G401.6 (cell line): ENCODE results near the gene GAS2L2.
"Not testable (repeated sequence)": the region's sequence is repeated elsewhere in the genome, so short reads cannot be mapped to it uniquely, and the experiment has no call there.

ENCODE experiments used
- FAIRE-seq: peaks from 2 replicates; lab custom pipeline; 2012; peaks lifted over from hg19 to GRCh38; lab: Jason Lieb, UNC

Gene GAS2L2

DNA sequence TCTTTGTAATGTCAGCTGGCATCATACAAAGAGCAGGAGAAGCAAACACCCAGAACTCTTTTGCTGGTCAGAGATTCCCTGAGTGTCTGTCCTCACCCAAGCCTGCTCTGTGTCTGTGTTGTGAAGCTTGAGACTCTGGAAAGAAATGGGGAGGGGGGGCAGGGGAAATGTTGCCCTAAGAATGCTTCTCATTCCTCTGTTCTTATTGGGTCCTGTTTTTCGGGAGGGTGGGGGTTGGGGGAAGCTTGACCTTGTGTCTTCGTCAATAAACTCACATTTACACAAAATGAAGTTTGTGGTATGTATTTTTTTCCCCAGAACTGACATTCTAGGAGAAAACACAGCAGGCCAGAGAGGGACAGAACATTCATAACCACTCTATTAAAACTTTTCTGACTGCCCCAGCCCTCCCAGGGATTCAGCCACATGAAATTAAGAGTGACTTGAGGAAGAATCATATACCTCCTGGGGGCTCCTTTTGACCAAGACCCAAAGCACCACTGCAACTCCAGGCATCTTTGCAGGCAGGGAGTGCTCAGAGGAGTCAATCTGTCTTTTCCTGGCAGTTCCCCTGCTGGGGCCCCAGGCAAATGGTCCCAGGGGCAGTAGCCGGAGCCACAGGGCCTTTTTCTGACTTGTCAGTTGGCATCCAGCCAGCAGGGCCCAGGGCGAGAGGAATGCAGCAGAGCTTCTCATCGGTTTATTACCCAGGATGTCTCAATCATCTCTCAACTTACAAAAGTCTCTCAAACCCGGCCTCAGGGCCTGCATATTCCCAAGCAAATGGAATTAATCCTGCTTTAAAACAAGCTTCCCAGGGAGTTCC is 26.7 kb downstream of the GAS2L2 start:
- no peak for FAIRE-seq

DNA sequence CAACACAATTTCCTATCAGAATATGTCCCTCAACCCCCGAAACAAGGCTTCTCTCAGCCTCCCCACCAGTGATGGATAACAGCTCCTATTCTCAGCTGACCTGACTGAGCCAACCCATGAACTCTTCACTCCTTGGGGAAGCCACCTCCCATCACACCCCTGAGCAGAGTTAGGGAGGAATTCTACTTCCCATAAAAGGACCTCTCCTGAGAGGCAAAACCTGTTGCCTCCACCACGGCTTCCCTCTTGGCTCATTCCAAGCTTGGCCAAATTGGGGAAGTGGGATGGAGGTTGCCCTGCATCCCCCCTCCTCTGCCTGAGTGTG is 27.3 kb downstream of the GAS2L2 start:
- no peak for FAIRE-seq

DNA sequence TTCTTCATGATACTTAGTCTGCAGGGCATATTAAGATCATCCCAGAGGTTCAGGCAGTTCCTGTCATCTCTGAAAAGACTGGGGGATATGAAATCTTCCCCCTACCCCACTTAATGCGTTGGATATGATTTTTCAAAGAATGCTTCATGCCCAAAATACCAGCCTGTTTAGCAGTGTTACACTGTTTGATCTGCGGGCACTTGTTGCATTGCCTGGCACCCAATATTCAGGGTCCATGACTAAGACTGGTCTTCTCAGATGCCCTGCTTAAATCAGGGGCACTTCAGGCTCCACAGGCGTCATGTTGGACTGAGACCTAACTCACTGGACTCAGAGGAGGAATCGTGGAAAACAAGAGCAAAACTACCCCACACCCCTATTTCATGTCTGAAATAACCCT is 28.0 kb downstream of the GAS2L2 start:
- FAIRE-seq, result no peak

DNA sequence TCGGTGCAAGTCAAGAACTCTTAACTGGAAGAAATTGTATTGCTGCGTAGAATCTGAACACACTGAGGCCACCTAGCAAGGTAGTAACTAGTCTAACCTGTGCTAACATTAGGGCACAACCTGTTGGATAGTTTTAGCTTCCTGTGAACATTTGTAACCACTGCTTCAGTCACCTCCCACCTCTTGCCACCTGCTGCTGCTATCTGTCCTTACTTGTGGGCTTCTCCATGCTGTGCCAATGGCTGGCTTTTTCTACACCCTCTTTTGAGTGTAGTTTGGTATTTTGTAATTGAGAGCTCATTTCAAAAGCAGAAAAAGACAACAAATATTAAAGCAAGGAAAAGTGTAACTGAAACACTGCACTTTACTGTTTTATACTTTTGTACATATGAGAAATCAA is 29.3 kb downstream of the GAS2L2 start:
- FAIRE-seq, result no peak

DNA sequence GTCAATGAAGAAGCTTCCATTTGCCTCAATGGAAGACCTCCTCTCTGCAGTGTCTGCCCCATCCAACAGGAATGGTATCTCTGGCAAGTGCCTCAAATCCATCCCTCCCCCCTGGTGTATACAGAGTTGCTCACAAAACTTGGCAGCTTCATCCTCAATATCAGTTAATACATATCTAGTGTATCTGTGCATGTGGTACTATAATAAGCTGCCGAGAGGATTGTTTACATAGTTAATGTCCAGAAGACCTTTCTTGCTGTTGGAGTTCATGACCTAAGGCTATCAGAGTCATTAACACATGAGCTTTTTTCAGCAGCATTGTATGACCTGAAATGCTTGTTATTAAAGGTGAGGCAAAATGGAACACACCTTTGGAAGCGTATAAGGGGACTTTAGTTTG is 35.6 kb downstream of the GAS2L2 start:
- no peak for FAIRE-seq

DNA sequence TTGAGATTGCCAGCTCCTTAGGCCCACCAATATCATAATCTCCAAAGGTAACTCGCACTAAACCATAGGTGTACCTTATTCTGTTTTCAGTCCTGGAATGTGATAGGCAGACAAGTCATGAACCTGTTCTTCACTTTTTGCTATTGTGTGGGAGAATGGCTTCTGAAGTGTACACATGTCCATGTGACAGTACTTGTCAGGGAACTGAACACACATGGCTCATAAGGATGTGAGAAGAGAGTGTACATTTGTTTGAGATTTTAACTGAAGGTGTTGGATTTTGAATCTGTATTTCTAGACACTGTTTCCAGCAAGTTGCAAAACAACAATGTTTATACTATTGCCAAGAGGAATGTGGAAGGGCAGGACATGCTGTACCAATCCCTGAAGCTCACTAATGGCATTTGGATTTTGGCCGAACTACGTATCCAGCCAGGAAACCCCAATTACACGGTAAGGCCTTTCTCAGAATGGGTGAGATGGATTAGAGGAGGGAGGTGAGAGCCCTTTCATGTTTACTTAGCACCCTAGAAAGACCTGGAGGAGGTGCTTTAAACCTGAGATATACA is 36.1 kb downstream of the GAS2L2 start:
- FAIRE-seq, result no peak

DNA sequence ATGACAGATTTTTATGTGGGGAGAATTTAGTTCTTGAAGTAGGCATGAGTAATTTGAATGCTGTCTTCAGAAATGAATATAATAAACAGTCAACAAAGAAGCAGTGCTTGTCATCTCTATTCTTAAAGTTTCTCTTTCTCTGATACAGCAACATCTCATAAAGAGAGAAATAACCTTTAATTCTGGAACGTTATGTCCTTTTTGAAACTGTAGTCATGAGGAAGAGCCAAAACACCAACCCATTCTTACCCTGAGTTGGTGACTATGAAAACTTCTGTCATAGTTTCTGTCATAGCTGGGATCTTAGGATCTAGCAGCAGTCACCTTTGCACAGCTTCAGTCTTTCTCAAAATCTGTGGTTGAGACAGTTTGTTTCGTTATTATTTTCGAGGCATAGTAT is 36.9 kb downstream of the GAS2L2 start:
- no peak for FAIRE-seq

DNA sequence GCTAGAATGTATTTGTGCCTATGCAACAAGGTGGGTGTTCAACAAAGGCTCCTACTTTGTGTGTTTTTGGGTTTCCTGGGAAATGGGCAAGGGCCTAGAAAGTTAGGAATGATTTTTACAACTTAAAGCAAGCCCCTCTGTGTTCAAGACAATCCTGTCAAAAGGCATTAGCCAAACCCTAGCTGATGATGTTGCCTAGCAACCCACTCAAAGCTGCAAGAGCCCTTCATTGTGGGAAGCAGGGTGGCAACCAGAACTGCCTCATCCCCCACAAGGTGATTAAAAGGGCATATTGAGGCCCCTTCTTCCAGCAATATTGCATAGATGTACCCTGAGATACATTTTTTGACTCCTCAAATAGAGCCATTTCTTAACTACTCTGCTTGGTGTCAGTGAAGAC is 37.6 kb downstream of the GAS2L2 start:
- FAIRE-seq, result no peak

DNA sequence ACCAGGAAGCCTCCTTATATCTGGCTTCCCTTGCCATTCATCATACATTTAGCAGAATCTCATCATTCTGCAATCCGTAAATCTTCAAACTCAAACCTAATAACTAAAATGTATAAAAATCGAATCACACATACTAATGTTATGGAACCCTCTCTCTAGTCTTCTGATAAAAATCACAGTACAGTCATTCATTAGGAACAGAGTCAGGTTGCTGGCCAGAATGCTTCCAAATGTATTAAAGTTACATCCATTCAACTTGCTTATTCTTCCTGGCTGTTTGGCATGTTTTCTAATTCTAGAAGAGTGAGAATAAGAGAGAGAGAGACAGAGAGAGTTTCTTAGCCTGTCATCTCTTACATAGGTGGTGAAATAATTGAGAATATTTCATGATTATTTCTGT is 38.1 kb downstream of the GAS2L2 start:
- no peak for FAIRE-seq

DNA sequence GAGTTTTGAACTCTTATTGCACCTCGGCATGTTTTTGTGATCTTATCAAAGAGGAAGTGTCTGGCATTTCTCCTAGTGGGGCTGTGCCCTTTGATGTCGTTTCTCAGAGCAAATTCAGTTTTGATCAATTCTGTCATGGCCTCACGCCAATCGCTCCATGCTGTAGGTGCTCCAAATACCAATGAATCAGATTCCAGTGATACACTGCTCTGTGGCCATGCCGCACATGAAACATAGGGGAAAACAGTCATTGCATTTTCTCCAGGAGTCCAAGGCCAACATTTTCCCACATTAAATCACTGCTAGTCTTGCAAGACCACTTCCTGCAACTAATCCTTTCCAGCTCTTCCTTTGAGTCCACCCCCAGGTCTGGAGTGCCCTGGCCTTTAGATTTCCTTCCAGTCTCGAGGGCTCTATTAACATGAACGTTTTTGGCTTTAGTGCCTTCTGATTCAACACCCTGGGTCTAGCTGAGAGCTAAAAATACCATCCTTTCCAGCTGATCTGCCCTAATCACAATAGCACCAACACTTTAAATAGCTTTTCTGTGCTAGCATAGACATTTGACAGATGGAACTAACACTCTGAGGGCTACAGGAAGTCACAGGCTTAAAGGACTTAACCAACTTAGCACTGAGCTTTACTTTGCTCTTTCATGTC is 39.8 kb downstream of the GAS2L2 start:
- no peak for FAIRE-seq

DNA sequence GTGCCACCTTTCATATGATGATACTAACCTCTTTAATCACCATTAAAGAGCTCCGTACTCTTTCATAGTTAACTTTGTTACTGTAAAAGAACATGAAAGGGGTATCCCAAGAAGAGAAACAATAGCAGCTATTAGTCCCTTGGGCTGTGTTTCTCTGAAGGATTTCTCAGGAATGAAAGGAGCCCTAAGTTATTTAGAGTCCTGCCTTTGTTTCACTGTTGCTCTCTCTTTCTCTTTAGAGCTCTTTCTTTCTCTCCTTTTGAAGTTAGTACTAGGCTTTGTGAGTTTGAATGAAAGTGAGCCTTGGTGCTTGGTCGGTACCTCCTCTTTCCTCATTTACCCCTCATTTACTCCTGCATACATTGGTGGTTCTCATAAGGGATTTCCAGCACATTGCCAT is 42.1 kb downstream of the GAS2L2 start:
- no peak for FAIRE-seq

DNA sequence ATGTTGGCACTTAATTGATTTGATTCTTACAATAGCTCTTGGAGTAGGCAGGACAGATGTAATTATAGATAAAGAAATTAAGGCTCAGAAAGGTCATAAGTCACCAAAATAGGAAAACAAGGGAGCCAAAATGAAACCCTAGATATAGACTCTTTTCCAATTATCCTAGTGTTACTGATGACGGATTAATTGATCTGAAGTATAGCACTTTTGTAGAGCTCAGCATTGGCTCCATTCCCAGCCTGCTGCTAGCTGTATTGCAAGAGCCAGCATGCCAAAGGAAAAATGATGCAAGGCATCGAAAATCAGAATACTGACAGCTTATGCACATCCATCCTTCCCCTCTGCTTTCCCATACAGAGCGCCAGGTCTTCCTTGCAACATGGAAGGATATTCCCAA is 43.2 kb downstream of the GAS2L2 start:
- no peak for FAIRE-seq

DNA sequence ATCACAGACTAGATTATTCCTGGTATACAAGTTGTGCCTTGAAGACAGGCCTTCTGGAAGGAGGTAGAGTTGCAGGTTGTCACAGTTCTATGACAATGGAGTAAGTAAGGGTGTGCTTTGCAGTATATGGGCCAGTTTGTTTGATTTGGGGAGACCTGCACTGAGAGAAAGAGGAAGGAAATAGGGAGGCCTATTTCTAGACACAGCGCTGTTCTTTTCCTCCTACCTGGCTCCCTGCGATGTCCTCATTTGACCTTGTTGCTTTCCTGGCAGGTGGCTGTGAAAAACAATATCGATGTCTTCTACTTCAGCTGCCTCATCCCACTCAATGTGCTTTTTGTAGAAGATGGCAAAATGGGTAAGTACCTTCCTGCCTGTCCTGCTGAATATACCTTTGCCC is 44.1 kb downstream of the GAS2L2 start:
- FAIRE-seq, result no peak

DNA sequence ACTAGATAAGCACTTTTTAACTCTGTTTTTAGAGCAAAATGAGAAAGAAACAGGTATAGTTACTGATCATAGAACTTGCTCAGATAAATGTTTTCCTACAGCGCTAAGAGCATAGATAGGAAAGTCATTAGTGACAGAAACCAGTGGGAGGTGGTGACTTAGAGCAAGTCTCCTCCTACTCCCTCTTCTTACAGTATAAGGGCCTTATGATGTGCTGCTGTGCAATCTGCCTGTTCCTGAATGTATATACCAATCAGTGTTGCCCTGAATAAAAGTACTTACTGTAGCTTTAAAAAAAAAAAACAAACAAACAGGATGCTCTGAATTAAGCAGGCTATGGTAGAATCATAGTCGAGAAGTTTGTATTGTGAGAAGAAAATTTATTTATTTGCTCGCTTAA is 44.9 kb downstream of the GAS2L2 start:
- FAIRE-seq, result no peak

DNA sequence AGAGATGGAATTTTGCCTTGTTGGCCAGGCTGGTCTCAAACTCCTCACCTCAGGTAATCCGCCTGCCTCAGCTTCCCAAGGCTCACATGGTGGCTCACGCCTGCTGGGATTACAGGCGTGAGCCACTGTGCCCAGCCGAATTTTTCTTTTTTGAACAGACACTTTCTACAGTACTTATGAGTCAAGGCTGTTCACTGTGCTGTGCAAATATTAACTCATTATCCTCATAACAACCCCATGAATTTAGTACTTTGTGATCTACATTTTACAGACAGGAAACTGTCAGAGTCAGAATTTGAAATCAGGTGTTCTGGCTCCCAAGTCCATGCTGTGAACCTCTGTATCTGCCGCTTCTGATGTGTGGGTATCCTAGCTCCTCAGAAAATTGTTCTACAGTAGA is 47.3 kb downstream of the GAS2L2 start:
- FAIRE-seq, result no peak

DNA sequence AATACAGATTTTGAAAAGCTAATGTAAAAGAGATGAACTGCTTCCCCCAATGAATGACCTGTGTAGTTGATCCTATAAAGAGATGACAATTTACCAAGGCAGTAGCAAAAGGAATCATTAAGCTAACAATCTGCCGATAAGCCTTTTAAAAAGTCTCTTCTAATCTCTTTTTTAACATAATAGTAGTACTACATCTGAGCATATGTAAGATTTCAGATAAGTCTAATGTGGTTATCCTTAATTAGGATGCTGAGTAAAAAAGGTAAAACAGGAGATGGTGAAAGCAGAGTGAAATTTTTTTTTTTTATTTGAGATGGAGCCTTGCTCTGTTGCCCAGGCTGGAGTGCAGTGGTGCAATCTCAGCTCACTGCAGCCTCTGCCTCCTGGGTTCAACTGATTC is 47.8 kb downstream of the GAS2L2 start:
- no peak for FAIRE-seq

DNA sequence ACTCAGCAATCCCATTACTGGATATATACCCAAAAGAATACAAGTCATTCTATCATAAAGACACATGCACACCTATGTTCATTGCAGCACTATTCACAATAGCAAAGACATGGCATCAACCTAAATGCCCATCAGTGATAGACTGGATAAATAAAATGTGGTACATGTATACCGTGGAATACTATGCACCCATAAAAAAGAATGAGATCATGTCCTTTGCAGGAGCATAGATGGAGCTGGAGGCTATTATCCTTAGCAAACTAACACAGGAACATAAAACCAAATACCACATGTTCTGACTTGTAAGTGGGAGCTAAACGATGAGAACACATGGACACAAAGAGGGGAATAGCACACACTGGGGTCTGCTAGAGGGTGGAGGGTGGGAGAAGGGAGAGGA is 49.7 kb downstream of the GAS2L2 start:
- not testable (repeated sequence) for FAIRE-seq

DNA sequence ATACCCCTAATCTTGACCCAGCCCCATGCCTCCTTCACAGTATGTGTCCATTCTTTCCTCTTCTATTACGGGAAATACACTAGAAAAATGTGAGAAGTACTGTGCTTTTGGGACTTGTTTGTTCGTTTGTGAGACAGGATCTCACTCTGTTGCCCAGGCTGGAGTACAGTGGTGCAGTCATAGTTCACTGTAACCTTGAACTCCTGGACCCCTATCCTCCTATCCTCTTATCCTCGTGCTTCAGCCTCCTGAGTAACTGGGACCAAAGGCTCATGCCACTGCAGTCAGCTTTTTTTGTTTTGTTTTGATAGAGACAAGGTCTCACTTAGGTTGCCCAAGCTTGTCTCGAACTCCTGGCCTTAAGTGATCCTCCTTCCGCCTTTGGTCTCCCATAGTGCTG is 51.5 kb downstream of the GAS2L2 start:
- FAIRE-seq, result no peak

DNA sequence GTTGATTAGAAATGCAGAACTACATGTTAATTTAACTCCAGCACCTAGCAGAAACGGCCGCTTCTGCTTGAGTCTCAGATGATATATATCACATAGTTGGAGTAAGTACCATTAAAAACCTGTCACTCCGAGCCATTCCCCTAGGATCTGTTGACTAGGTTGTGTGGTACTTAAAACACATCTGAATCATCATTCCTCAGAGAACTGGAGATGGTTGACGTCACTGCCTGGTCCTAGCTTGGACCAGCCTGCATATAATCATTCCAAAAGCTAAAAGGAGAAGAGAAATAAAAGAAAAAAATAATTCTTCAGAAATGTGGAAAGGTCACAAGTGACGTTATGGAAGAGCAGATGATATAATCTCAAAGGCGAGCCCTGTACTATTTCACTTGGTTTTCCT is 52.9 kb downstream of the GAS2L2 start:
- FAIRE-seq, result no peak

DNA sequence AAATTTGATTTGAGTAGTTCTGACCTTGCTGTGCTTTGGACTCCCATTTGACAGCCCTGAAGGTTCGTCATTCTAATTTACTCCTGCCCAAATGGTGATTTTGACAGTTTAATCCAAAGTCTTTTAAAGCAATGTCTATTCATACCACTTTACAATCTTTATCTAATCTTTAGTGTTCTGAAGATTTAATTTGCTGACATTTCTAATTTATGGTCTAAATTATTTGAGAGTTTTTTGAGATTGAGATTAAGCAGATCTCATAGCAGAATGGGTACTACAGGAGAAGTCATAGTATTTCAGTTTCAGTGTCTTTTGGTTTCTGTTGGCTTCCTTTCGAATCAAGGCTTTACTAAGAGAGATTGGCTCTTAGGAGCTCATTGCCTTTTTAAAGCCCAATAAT is 54.2 kb downstream of the GAS2L2 start:
- FAIRE-seq, result no peak

DNA sequence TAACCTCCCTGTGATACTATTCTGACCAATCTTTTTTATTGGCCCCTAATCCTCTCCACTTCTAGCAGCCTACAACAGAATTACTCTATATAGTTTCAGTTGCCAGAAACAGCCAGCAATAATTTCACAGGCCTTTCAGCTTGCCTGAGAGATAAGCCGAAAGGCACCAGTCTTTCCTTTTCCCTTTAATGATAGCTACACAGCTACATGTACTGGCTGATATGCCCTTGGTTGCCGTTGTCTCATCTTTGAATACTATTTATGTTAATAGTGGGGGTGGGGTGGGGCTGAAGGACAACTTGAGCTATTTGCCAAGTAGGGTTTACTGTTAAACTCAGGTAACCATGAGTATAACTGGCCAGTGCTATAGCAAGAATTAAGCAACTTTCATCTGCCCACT is 57.4 kb downstream of the GAS2L2 start:
- no peak for FAIRE-seq

DNA sequence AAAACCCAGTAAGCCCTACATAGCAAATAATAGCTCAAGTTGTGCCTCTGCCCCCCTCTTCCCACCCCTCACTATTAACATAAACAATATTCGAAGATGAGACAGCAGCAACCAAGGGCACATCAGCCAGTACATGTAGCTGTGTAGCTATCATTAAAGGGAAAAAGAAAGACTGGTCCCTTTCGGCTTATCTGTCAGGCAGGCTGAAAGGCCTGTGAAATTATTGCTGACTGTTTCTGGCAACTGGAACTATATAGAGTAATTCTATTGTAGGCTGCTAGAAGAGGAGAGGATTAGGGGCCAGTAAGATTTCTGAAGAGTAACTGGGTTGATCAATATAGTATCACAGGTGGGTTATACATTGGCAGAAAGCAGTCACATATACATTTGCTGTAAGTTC is 58.1 kb downstream of the GAS2L2 start:
- no peak for FAIRE-seq
